Skeletal muscle satellite cell (primary cell): Measurements from ENCODE around the gene TMEM198. TPM values are rescaled to one million over a fixed set of nuclear protein-coding genes. Genes with fewer than 3 reads are reported as not detected.

Experiments
- H3K27me3 ChIP-seq: 2 replicates; pipeline ENCODE4 v1.7.0; 2013; ENCODE audit warnings: low read length; ENCODE audit not compliant: control insufficient read depth, insufficient read depth
- H3K36me3 ChIP-seq: 2 replicates; pipeline ENCODE4 v1.7.0; 2013; ENCODE audit warnings: mild to moderate bottlenecking, control low read depth, low read length; ENCODE audit not compliant: insufficient read depth
- H3K4me1 ChIP-seq: 2 replicates; pipeline ENCODE4 v1.7.0; 2013; ENCODE audit warnings: low read length; ENCODE audit not compliant: control insufficient read depth, insufficient read depth
- H3K4me2 ChIP-seq: 2 replicates; pipeline ENCODE4 v1.7.0; 2013; ENCODE audit warnings: mild to moderate bottlenecking, low read length
- H3K4me3 ChIP-seq: 2 replicates; pipeline ENCODE4 v1.7.0; 2013; ENCODE audit warnings: low read length
- H3K9ac ChIP-seq: 2 replicates; pipeline ENCODE4 v1.7.0; 2013; ENCODE audit warnings: mild to moderate bottlenecking, low read depth, low read length, moderate library complexity
- H3K9me3 ChIP-seq: replicated peaks from 2 replicates; pipeline ENCODE4 v1.7.0; 2013; ENCODE audit warnings: mild to moderate bottlenecking, control low read depth, low read length
- total RNA-seq: library from RNA; depleted of rRNA; stranded (reverse); fragments of >200 nt; gene quantifications from 2 replicates; pipeline ENCODE4 v1.2.3, GENCODE V29; 2012; rRNA removed

Gene TMEM198, protein sequence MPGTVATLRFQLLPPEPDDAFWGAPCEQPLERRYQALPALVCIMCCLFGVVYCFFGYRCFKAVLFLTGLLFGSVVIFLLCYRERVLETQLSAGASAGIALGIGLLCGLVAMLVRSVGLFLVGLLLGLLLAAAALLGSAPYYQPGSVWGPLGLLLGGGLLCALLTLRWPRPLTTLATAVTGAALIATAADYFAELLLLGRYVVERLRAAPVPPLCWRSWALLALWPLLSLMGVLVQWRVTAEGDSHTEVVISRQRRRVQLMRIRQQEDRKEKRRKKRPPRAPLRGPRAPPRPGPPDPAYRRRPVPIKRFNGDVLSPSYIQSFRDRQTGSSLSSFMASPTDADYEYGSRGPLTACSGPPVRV
- total RNA-seq: 0.51 and 1.3 TPM in 2 replicates

DNA sequence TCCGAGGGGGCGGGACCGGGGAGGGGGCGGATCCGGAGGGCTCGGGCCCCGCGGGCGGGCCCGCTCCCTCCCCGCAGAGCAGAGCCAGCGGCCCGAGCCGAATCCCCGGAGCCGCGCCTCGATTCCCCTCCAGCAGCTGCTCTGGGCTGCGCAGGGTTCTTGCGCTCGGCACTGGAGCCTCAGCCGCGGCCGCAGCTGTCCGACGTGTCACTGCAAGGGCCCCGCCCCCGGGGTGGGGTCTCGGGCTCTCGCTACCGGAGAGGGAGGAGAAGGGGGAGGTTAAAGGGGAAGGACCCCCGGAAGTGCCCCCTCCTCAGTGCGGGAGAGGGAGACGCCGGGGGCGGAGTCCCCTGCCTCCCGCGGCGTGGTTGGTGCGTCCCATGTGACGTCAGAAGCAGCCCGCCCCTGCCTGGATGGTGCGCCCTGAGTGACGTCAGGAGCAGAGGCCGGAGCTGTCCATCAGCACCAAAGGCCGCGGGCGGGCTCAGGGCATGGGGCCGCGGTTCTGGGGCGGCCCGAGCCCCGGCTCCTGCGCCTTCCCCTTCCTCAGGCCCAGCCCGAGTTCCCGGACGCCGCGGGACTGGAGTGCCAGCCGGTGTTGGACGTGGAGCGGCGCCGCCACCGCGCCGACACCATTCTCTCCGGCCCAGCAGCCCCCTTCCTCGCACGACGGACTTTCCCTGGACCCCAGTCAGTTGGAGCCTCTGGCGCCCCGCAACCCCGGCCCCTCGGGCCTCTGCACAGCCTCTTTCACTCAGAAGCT lies at the start of gene TMEM198, which contains the start of gene CHPF:
Gene TMEM198, plus strand, starts transcription at position 433 of the 763 bp plus-strand sequence. CDS start 700 bp downstream, outside the sequence.
Gene CHPF, minus strand, starts transcription at position 214 of the 763 bp plus-strand sequence. CDS start 271 bp downstream, outside the sequence.
- H3K4me3 ChIP-seq: peak within 1 kb of the TSS; percentile 95
- H3K9me3 ChIP-seq: no peaks in the 10 kb centered on the region
- H3K4me1 ChIP-seq: peaks cover 17% of the 10 kb centered on the region
- peak within 1 kb of the TSS; percentile 95 for H3K9ac ChIP-seq
- peaks cover 26% of the 10 kb centered on the region for H3K36me3 ChIP-seq
- H3K4me2 ChIP-seq: peak within 1 kb of the TSS; percentile 97
- no peaks in the 10 kb centered on the region for H3K27me3 ChIP-seq

DNA sequence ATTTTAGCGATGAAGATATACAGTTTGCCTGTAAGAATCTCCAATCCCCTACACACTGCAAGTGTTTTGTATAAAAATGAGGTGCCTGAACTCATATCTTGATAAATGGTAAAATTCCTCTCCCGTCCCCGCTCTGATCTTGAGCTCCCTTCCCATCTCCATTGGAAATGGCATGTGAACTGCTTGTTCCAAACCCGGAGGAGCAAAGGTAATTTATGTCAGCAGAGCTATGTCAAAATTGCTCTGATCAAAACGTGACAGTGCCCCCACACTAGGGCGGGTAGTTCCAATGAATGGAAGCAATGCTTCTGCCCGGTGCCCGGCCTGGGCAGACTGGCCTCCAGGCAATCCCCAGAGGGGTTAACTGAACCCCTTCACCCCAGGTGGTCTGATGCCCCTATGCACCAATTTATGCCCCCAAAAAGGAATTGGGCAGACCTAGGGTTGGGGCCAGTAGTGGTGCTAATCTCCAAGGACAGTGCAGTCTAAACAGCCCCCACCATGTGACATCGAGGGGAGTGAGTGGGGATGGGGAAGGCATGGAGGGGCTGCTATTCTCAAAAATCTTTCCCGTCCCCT lies 48.8 kb upstream of the TMEM198 start:
- no peaks in the 10 kb centered on the region for H3K9me3 ChIP-seq
- no peak overlapping the region for H3K4me3 ChIP-seq
- H3K36me3 ChIP-seq: no peaks in the 10 kb centered on the region
- H3K27me3 ChIP-seq: peaks cover 15% of the 10 kb centered on the region
- no peak overlapping the region for H3K9ac ChIP-seq
- no peak overlapping the region for H3K4me2 ChIP-seq
- H3K4me1 ChIP-seq: peaks cover 21% of the 10 kb centered on the region

DNA sequence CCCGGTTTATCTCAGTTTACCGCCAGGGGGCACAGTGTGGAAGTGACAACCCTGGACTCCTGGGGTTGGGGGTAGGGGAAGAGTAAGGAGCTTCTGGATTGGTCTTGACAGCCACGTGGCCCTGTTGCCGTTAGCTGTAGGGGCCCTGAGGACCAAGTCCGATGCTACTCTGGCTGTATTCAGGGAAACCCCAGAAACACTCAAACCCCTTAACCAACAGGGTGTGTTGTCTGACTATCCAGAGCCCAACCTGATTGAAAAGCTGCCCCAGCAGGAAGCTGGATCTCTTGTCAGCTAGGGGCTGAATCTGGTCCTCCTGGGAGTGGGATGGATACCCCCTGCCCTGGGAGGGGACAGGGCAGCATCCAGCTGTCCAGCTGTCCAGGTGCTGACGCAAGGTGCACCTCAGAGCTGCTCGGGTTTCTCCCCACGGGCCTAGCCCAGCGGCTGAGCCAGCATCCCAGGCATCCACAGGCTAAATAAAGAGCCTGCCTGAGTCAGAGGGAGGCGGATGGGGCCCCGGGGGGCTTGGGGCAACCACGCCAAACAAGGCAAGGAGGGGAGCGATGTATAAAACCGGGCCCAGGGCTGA lies 48.2 kb upstream of the TMEM198 start:
- H3K9ac ChIP-seq: no peak overlapping the region
- peaks cover 15% of the 10 kb centered on the region for H3K27me3 ChIP-seq
- peak overlapping the region; percentile 16 for H3K4me2 ChIP-seq
- no peak overlapping the region for H3K4me3 ChIP-seq
- peaks cover 26% of the 10 kb centered on the region for H3K4me1 ChIP-seq
- no peaks in the 10 kb centered on the region for H3K36me3 ChIP-seq
- H3K9me3 ChIP-seq: no peaks in the 10 kb centered on the region

DNA sequence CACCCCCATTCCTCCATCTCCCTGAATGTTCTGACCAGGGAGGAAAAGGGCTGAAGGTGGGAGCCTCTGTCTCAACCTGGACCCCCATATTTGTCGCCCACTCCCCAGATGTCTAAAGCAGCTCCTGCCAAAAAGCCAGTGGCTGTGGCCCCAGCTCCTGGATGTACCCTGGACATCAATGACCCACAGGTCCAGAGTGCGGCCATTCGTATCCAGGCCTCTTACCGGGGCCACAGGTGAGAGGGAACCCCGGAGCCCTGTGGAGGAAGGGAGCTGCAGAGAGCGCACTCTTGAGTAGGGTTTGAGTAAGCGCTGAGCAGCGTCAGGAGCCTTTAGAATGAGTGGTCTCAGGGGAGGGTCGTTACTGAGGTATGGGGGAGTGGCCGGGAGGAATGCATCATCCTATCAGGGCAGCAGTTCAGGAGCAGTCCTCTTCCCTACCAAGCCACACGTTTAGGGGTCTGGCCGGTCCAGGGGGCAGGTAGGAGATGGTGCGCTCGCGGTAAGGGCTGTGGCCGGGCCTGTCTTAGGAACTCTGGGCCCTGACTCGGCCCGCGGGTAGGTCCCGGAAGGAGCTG lies 47.5 kb upstream of the TMEM198 start:
- H3K36me3 ChIP-seq: no peaks in the 10 kb centered on the region
- peaks cover 15% of the 10 kb centered on the region for H3K27me3 ChIP-seq
- H3K9me3 ChIP-seq: no peaks in the 10 kb centered on the region
- peaks cover 26% of the 10 kb centered on the region for H3K4me1 ChIP-seq
- no peak overlapping the region for H3K4me2 ChIP-seq
- H3K4me3 ChIP-seq: no peak overlapping the region
- H3K9ac ChIP-seq: no peak overlapping the region

DNA sequence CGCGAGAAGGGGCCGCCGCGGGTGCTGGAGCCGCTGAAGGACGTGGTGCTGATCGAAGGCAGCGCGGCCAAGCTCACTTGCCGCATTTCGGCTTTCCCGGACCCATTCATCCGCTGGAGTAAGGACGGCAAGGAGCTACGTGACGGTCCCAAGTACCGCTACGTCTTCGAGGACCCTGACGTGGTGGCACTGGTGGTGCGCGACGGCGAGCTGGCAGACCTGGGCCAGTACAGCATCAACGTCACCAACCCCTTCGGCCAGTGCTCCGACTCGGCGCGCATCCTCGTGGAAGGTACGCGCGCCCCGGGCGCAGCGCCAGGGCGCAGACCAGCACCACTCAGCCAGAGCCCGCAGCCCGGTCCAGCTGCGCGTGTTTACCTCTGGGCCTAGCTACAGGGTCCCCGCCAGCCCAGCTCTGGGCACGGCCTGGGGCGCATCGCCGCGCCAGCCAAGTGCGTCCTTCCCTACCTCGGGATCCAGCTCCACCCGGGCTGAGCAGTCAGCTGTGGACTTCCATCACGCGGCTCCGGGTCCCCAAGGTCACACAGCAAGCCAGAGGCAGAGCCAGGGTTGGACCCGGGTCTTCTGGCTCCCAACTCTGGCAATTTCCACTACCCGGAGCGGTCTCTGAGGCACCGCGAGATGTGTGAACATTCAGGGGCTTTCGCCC lies 46.9 kb upstream of the TMEM198 start:
- H3K9ac ChIP-seq: no peak overlapping the region
- no peaks in the 10 kb centered on the region for H3K36me3 ChIP-seq
- H3K4me1 ChIP-seq: peaks cover 26% of the 10 kb centered on the region
- no peaks in the 10 kb centered on the region for H3K9me3 ChIP-seq
- H3K4me3 ChIP-seq: peak overlapping the region; percentile 82
- H3K4me2 ChIP-seq: peak overlapping the region; percentile 91
- H3K27me3 ChIP-seq: peaks cover 15% of the 10 kb centered on the region

DNA sequence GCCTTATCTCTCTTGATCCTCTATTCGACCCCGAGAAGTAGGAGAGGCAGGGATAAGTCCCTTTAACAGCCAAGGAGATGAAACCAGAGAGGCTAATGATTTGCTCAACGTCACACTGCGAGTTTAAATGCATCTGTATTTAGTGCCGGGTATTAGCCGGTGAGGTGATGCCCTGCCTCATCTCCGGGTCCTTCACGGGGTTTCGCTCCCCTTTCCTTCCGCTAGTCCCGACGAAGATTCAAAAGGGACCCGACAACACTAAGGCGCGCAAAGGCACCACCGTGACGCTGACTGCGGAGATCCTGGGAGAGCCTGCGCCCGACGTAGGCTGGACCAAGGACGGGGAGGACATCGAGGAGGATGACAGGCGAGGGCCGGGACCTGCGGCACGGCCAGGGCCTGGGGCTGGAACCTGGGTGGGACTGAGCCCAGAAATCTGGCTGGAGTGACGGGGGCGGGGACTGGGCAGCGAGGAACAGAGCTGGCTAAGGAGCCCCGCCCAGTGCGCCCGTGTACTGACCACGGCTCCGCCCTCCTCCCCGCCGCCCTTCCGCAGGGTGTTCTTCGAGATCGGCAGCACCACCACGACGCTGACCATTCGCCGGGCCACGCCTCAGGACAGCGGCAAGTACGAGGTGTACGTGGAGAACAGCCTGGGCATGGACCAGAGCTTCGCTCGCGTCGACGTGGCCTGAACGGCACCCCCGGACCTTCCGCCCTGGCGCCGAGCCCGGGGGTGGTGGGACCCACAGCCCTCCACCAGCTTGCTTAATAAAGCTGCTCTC lies 46.1 kb upstream of the TMEM198 start:
- Histone ChIP-seq H3K9me3 (no peaks in the 10 kb centered on the region), H3K4me3 (peak overlapping the region; percentile 82), H3K27me3 (peaks cover 15% of the 10 kb centered on the region), H3K4me2 (peak overlapping the region; percentile 91), H3K4me1 (peaks cover 26% of the 10 kb centered on the region), H3K9ac (peak overlapping the region; percentile 96), H3K36me3 (no peaks in the 10 kb centered on the region)

DNA sequence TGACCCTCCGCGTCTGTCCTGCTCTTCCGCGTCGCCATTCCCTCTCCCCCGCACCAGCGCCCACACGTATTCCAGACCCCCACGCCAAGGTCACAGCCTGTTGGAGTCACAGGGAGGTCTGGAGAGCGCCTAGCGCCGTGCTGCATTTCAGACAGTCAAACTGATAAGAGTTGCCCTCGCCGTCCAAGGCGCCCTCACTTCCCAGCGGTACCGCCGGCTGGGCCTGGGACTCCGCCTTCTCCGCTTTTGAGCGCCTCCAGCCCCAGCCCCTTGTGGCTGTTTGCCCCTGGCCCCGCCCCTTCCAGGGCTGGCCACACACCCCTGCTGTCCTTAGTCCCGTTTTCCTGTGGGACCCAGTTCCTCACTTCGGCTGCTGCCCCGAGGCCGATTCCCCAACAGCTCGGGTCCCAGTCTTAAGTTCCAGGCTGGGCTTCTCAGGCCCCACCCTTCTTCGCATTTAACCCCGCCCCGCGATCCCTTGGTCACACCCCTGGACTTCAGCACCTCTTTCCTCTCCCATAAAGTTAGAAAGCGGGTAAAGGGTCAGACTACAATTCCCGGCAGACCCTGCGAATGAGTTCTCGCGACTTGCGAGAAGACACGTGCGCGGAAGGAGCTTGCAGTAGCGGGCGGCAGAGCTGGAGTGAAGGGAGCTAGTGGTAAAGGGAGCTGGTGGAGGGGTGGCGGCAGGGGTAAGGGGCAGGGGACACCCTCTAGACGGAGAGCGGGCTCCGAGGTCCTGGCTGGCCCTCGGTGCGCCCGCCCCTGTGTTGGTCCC lies 45.4 kb upstream of the TMEM198 start, which contains the start of gene GMPPA:
Gene GMPPA, plus strand, starts transcription at position 612 of the 778 bp plus-strand sequence. CDS start 1,085 bp downstream, outside the sequence.
- Histone ChIP-seq H3K4me2 (peak within 1 kb of the TSS; percentile 91), H3K4me3 (peak within 1 kb of the TSS; percentile 82), H3K27me3 (peaks cover 15% of the 10 kb centered on the region), H3K9me3 (no peaks in the 10 kb centered on the region), H3K36me3 (peaks cover 3% of the 10 kb centered on the region), H3K4me1 (peaks cover 26% of the 10 kb centered on the region), H3K9ac (peak within 1 kb of the TSS; percentile 96)

DNA sequence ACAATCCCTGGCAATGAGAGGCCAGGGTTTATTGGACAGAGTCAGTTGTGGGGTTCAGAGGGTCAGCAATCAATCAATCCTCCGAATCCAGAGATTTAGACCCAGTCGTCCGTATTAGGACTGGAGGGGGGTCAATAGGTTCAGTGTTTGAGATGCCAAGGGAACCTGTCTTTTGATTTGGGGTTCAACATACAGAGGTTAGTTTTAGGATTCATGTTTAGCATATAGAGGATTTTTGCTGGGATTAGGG lies 44.8 kb upstream of the TMEM198 start:
- Histone ChIP-seq H3K4me3 (peak overlapping the region; percentile 82), H3K4me2 (peak overlapping the region; percentile 91), H3K27me3 (peaks cover 15% of the 10 kb centered on the region), H3K9me3 (no peaks in the 10 kb centered on the region), H3K9ac (peak overlapping the region; percentile 96), H3K36me3 (peaks cover 8% of the 10 kb centered on the region), H3K4me1 (peaks cover 26% of the 10 kb centered on the region)

DNA sequence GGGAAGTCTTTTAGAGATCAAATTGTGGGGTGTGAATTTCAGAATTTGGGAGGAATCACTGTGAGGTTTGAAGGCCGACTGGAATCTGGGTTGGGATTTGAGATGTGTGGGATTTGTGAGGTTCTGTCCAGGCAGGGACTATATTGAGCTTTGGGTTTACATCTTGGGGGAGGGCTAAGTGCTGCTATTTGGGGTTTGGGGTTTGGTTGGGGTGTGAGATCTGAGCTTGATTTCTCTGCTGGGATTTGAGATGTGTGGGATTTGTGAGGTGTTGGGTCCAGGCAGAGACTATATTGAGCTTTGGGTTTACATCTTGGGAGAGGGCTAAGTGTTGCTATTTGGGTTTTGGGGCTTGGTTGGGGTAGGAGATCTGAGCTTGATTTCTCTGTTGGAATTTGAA lies 44.3 kb upstream of the TMEM198 start:
- Histone ChIP-seq H3K9me3 (no peaks in the 10 kb centered on the region), H3K4me1 (peaks cover 26% of the 10 kb centered on the region), H3K4me2 (peak overlapping the region; percentile 91), H3K27me3 (peaks cover 15% of the 10 kb centered on the region), H3K4me3 (peak overlapping the region; percentile 82), H3K36me3 (peaks cover 14% of the 10 kb centered on the region), H3K9ac (peak overlapping the region; percentile 96)
